Hematopoietic multipotent progenitor cell treated with erythropoietin and hydrocortisone succinate and interleukin-3 and kit ligand, for 4 days (in vitro differentiated cells): ENCODE measurements around the gene KRTAP1-1.
"Not testable (repeated sequence)": the region's sequence is repeated elsewhere in the genome, so short reads cannot be mapped to it uniquely, and the experiment has no call there.

Experiments
- DNase-seq: peaks from one replicate; pipeline ENCODE4 v3.0.0-alpha.2; 2015

The KRTAP1-1 gene

DNA sequence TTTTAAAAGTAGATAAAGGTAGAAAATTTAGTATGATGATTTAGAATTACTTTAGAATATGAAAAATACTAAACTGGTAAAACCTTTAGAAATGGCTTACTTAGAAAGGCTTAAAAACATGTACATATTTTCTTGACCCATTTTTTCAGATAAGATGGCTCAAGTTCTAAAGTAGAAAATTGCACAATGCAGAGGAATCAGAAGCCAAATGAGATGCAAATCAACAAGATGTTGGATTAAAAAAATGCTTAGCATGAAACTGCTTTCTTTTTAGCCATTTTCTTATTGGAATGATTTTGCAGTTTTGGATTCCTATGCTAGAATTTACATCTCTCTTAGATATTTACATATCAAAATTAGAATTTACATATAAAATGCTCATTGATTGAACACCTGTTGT is 30.8 kb downstream of the KRTAP1-1 start:
- DNase-seq, result no peak

DNA sequence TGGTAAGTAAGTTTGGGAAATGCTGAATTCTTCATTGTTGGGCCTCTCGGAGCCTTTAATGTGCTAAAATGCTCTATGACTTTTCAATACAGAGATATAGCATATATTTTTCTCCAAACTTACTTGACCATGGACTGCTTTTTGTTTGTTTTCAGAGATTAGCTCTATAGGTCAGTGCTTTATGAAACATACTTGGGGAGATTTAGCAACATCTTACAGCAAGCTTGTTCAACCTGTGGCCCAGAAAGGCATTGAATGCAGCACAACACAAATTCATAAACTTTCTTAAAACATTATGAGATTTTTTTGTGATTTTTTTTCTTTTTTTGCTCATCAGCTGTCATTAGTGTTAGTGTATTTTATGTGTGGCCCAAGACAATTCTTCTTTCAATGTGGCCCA is 31.3 kb downstream of the KRTAP1-1 start:
- DNase-seq, result no peak

DNA sequence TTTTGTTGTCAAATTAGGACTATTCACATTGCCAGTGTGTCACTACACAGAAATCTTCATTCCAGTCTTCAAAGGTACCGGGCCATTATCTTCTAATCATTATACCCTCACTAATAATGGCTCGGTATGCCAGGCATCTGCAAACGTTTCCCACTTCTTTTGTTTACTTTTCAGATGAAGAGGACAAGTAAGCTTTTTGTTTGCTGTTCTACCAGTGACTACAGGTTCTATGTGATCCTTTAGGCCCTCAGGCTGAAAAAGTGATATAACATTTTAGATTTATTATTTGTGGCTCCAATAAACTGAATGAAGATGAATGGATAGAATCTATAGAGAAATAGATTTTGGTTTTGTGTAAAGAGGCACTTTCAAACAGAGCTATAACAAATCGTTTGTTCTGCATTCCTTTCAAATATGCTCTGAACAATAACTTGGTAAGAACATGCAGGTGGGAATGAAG is 31.9 kb downstream of the KRTAP1-1 start:
- DNase-seq, result no peak

DNA sequence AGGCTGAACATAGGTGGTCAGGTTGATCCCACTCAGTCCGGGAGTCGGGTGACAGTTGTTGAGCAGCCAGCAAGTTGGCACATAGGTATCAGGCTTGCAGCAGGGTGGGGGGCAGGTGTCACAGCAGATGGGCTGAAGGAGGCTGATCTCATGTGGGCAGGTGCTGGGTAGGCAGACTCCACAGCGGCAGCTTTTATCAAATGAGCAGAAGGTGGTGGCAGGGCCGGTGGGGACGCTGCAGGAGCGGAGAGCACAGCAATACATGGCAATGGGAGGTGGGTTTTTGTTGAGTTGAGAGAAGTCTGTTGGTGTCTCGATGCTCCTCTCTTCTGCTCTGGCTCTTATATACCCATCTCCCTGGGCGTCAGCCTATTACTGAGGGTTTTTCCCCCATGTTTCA is 32.4 kb downstream of the KRTAP1-1 start, which contains the start of gene KRTAP3-1:
Gene KRTAP3-1 (minus strand): TSS at position 318 of the 400 bp plus-strand sequence. CDS start 54 bp downstream, at position 264.
- DNase-seq, result no peak

DNA sequence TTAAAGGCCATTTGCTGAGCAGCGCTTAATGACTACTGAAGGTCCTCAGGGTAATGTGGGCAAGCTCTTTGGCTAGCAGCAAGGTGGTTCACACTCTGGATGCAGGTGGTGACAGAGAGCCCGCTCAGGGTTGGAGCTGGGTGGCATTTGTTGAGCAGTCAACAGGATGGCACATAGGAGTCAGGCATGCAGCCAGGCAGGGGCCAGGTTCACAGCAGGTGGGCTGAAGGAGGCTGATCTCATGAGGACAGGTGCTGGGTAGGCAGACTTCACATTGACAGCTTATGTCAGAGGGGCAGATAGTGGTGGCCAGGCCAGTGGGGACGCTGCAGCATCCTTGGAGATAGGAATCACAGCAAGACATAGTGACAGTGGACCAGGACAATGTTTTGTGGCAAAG is 36.9 kb downstream of the KRTAP1-1 start:
- DNase-seq, result no peak

DNA sequence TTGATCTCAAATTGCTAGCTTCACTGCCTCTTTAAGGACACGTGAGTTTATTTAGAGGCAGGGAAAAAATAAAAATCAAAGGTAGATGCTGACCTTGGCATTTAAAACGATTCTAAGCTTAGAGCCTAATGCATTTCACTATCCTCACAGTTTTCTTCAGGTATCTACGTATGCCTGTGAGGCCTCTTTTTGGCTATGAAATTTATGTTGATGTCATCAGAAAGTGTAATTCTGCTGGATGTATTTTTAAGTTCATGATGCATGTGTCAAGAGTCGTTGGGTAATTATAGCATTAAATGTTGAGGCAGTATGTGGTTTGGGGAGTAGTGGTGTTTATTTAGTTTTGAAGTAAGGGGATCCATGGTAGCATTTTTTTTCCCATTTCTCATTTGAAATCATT is 37.3 kb downstream of the KRTAP1-1 start:
- DNase-seq, result no peak

DNA sequence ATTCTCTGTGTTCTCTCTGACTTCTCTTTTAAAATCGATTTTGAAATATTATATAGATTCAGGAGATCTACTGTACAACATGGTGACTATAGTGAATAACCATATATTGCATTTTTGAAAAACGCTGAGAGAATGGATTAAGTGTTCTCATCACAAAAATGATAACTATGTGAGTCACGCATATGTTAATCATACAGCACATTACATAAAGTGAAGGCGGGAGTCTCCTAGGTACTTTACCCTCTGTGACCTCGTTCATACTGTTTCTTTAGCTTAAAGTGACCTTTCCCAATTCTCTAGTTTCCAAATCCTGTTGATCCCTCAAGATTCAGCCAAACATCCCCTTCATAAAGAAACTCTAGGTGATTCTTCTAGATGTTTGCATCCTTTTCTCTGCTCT is 38.4 kb downstream of the KRTAP1-1 start:
- DNase-seq, result no peak

DNA sequence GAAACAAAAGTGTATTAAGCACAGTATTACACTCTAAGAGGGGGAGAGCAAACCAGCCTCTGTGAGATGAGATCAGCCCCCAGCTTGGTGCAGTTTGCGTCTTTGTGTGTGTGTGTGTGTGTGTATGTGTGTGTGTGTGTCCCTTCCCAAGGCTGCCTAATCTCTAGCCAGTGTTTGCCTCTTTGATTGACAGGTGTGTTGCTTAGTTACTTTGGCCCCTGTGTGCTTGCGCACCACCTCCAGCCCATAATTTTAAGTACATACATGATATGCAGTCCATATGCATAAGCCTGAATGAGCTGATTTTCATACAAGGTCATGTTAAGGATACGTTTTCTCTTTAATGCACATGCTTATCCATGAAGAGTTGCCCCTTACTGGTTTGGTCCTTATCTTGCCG is 39.5 kb downstream of the KRTAP1-1 start:
- DNase-seq, result no peak

DNA sequence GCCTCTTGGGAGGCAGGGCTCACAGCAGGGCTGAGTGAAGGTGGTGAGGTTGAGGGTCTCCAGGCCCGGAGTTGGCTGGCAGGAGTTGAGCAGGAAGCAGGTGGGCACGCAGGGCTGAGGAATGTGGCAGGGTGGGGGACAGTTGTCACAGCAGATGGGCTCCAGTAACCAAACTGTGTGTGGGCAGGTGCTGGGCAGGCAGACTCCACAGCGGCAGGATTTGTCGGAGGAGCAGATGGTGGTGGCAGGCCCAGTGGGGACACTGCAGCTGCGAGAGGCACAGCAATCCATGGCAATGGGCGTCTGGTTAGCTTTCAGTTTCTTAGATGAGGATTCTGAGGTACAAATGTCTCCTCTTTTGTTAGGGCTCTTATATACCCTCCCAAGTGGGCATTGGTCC is 41.7 kb downstream of the KRTAP1-1 start, which contains the start of gene KRTAP3-2:
Gene KRTAP3-2 (minus strand): TSS at position 344 of the 400 bp plus-strand sequence. CDS start 53 bp downstream, at position 291.
- DNase-seq, result not testable (repeated sequence)

DNA sequence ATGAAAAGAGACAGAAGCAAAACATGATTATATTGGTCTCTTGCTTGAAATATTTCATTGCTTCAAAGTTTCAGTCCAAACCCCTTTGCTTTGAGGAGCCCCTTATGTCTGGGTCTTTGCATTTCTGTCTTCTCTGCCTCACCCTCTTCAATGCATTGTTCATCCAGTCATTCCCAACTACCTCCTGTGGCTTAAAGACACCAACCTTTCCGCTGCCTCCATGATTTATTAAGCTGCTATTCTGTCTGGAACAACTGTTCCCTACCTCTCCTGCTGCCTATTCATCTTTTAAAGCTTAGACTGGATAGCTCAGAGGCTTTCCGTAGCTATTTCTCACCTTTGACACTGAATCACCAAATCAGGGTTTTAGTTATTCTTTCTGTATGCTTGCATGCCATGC is 43.9 kb downstream of the KRTAP1-1 start:
- DNase-seq, result no peak

DNA sequence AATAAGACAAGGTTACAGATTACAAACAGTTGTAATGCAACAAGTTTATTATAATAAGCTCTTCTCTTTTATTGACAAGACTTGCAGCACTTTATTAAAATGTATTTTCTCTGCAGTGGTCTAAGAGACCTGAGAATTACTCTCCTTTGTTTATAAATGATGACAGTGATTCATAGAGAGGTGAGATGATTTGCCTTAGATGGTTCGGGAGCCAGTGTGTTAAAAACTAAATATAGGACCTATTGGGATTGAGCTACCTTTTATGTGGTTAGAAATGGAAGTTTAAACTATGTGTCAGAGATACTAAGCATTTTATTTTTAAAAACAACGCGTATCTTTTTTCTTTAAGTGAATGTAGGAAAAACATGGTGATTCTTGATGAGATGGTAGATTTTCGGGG is 44.4 kb downstream of the KRTAP1-1 start:
- DNase-seq, result no peak

DNA sequence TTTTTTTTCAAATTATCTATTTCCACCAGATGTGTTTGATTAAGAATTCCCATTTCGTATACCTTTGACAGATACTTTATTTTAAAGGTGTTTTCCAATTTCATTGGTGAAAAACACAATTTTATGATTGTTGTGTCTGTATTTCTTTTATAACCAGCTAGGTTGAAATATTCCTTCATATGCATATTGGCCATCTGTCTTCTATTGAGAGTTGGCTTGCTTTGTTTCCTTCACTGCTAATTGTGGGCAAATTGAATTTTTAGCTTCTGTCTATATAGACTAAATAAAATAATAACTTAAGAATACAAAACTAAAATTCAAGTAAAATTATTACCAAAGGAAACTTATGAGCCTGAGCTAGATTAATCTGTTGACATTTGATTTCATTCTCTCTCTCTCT is 46.1 kb downstream of the KRTAP1-1 start:
- DNase-seq, result no peak

DNA sequence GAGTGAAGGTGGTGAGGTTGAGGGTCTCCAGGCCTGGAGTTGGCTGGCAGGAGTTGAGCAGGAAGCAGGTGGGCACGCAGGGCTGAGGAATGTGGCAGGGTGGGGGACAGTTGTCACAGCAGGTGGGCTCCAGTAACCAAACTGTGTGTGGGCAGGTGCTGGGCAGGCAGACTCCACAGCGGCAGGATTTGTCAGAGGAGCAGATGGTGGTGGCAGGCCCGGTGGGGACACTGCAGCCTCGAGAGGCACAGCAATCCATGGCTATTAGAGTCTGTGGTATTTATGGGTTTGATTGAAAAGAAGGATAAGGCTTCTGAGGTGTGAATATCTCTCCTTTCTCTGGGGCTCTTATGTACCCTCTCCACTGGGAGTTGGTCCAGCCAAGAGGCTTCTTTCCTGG is 47.4 kb downstream of the KRTAP1-1 start, which contains the start of gene KRTAP3-3:
Gene KRTAP3-3 (minus strand): TSS at position 326 of the 400 bp plus-strand sequence. CDS start 67 bp downstream, at position 259.
- no peak for DNase-seq

DNA sequence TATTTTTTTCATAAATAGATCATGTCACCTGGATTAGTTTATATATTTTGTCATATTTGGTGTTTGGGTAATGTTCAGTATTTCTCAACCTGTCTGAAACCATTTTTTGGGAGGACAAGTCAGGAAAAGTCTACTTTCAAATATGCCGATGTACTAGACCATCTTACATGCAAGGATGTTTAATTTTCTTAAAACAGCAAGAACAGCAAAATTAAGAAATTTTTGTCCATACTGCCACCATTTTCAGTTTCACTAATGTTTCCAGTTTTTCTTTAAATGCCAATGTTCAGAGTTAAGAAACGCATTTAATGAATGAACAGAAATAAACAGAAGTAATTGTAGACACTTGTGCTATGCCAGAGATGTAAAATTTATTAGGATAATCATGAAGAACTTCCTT is 48.2 kb downstream of the KRTAP1-1 start:
- DNase-seq, result no peak

DNA sequence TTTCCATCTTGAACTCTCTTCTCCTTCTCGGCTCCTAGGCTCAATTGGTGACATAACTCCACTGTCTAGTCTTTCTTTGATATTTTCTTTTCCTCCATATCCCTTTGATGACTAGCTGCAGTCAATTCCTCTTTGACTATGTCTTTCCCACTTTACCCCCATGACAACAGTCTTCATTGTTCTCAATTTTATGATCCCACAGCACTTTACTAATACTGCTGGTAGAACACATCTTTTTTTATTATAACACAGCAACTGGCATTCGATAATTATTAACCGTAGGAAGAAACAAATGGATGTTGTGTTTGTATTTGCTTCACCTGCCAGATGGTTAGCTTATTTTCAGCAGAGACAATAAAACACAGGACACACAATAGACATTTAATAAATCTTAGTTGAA is 48.6 kb downstream of the KRTAP1-1 start:
- DNase-seq, result no peak
